DND-41 (cell line): ENCODE data around the gene CADPS.

Experiments
- ATAC-seq: fragments of 200-7000 bp; cut with Tn5 transposase; 3 replicates; pipeline ENCODE4 v1.9.1; 2021; ENCODE audit warnings: low read depth; ENCODE audit not compliant: insufficient read depth
- DNase-seq: peaks from one replicate; pipeline ENCODE4 v3.0.0-alpha.2; 2020
- H2AFZ ChIP-seq: 2 replicates; pipeline ENCODE4 v1.6.0; 2012; ENCODE audit warnings: low read depth, low read length
- H3K27ac ChIP-seq: 2 replicates; pipeline ENCODE4 v1.5.1; 2012; ENCODE audit warnings: low read length, inconsistent platforms
- H3K27me3 ChIP-seq: fragments of 200-600 bp; sonication (generic); 2 replicates; pipeline ENCODE4 v1.6.0; 2012; ENCODE audit warnings: low read length, mild to moderate bottlenecking, inconsistent platforms; ENCODE audit not compliant: insufficient read depth, poor library complexity
- H3K36me3 ChIP-seq: 2 replicates; pipeline ENCODE4 v1.5.1; 2012; ENCODE audit warnings: low read length, inconsistent platforms; ENCODE audit not compliant: insufficient read depth
- H3K4me1 ChIP-seq: 2 replicates; pipeline ENCODE4 v1.5.1; 2012; ENCODE audit warnings: mild to moderate bottlenecking, low read length; ENCODE audit not compliant: insufficient read depth
- H3K4me2 ChIP-seq: 2 replicates; pipeline ENCODE4 v1.6.0; 2012; ENCODE audit warnings: mild to moderate bottlenecking, moderate library complexity, low read length, inconsistent platforms; ENCODE audit not compliant: insufficient read depth
- H3K4me3 ChIP-seq, 2 experiments: fragments of 200-600 bp in 1 of 2; shearing (Covaris generic) in 1 of 2; 2 replicates each; pipeline ENCODE4 v1.5.1; 2012 to 2016; ENCODE audit warnings: inconsistent platforms in 2 of 2, low read length in 2 of 2, mild to moderate bottlenecking in 2 of 2, low read depth in 1 of 2, moderate library complexity in 1 of 2
- H3K79me2 ChIP-seq: 2 replicates; pipeline ENCODE4 v1.6.0; 2012; ENCODE audit warnings: low read length, inconsistent platforms; ENCODE audit not compliant: insufficient read depth
- H3K9ac ChIP-seq: 2 replicates; pipeline ENCODE4 v1.6.0; 2012; ENCODE audit warnings: low read depth, mild to moderate bottlenecking, inconsistent platforms, low read length, moderate library complexity
- H3K9me3 ChIP-seq: 2 replicates; pipeline ENCODE4 v1.5.1; 2012; ENCODE audit warnings: low read length, moderate library complexity, mild to moderate bottlenecking, inconsistent platforms; ENCODE audit not compliant: insufficient read depth, severe bottlenecking
- H4K20me1 ChIP-seq: 2 replicates; pipeline ENCODE4 v1.6.0; 2012; ENCODE audit warnings: low read length; ENCODE audit not compliant: insufficient read depth
- EZH2 ChIP-seq: IDR thresholded peaks from 3 replicates; pipeline ENCODE4 v1.6.1; 2012; ENCODE audit warnings: borderline replicate concordance, low read depth, mild to moderate bottlenecking, moderate library complexity, low read length, inconsistent platforms; ENCODE audit not compliant: severe bottlenecking
- TF ChIP-seq, protein P1 (sequence below): IDR thresholded peaks from 2 replicates; pipeline ENCODE4 v1.5.1; 2012; ENCODE audit warnings: borderline replicate concordance, low read length, moderate library complexity, mild to moderate bottlenecking; ENCODE audit not compliant: poor library complexity, severe bottlenecking; ENCODE audit errors: extremely low read depth

CADPS gene

DNA sequence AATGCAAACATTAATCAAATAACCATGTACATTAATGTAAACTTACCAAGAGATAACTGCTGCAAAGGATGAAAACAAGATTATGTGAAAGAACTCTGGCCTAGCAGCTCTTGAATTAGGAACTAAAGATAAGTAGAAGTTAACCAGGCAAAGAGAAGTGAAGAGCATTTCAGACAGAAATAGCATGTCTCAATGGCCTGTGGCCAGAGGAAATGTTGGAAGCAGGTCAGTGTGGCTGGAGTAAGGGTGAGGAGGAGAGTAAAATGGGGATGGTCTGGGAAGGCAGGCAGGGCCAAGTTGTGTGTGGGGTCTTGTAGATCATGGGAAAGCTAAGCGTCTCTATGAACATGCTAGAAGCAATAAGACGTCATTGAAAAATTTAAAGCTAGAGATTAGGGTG is 192.4 kb downstream of the CADPS start:
- DNase-seq (no peak), ATAC-seq (no peak)
- H2AFZ ChIP-seq: no peak overlapping the region
- no peak overlapping the region for H3K9ac ChIP-seq
- no peaks in the 10 kb centered on the region for H3K9me3 ChIP-seq
- no peaks in the 10 kb centered on the region for H3K79me2 ChIP-seq
- H3K27ac ChIP-seq: no peak overlapping the region
- no peaks in the 10 kb centered on the region for H3K36me3 ChIP-seq
- no peaks in the 10 kb centered on the region for H3K4me1 ChIP-seq
- no peaks in the 10 kb centered on the region for H3K27me3 ChIP-seq
- H3K4me2 ChIP-seq: no peak overlapping the region
- no peak overlapping the region for H3K4me3 ChIP-seq
- H4K20me1 ChIP-seq: no peaks in the 10 kb centered on the region
- TF ChIP-seq, protein P1, sequence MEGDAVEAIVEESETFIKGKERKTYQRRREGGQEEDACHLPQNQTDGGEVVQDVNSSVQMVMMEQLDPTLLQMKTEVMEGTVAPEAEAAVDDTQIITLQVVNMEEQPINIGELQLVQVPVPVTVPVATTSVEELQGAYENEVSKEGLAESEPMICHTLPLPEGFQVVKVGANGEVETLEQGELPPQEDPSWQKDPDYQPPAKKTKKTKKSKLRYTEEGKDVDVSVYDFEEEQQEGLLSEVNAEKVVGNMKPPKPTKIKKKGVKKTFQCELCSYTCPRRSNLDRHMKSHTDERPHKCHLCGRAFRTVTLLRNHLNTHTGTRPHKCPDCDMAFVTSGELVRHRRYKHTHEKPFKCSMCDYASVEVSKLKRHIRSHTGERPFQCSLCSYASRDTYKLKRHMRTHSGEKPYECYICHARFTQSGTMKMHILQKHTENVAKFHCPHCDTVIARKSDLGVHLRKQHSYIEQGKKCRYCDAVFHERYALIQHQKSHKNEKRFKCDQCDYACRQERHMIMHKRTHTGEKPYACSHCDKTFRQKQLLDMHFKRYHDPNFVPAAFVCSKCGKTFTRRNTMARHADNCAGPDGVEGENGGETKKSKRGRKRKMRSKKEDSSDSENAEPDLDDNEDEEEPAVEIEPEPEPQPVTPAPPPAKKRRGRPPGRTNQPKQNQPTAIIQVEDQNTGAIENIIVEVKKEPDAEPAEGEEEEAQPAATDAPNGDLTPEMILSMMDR: no peak
- no peak for TF ChIP-seq EZH2

DNA sequence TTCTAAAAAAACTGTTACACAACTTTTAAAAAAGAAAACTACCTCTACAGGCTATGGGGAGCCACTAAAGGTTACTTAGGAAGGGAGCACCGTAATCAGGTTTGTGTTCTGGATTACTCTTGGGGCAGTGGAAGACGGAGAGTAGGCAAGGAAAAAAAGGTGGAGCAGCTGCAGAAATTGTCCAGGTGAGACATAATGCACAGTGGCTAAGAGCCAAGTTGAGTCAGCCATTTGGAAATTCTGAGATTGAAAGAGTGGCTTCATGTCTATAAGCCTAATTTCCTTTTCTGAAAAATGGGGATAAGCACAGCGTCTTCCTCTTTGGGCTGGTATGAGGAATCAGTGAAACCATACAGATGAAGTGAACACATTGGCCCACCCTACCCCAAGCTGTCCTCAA is 195.2 kb downstream of the CADPS start:
- H4K20me1 ChIP-seq: no peaks in the 10 kb centered on the region
- DNase-seq: no peak
- peaks cover 3% of the 10 kb centered on the region for H3K27me3 ChIP-seq
- no peak overlapping the region for H3K4me3 ChIP-seq
- no peak for ATAC-seq
- H2AFZ ChIP-seq: no peak overlapping the region
- TF ChIP-seq EZH2: no peak
- TF ChIP-seq, protein P1: no peak
- H3K9ac ChIP-seq: no peak overlapping the region
- no peak overlapping the region for H3K4me2 ChIP-seq
- H3K4me1 ChIP-seq: no peaks in the 10 kb centered on the region
- no peaks in the 10 kb centered on the region for H3K36me3 ChIP-seq
- H3K9me3 ChIP-seq: no peaks in the 10 kb centered on the region
- H3K79me2 ChIP-seq: no peaks in the 10 kb centered on the region
- no peak overlapping the region for H3K27ac ChIP-seq

DNA sequence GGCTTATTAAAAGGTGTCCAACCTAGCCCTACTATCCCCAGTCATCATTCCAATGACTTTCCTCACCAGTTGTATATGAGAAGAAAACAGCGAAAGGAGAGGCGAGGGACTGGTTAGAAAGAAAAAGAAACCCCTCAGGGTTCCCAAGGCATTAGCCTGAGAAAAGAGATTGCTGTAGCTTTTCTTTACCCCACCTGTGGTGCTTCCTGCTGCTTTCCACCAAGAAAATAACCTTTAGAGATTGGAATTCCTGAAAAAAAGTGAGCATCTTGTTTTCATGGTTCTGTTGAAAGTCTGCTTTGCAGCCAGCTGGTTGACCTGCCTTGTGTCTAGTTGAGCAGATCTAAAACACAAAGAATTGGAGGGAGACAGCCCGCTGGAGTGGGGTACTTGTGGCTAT is 196.4 kb downstream of the CADPS start:
- Histone ChIP-seq H4K20me1 (no peaks in the 10 kb centered on the region), H3K9ac (no peak overlapping the region), H3K9me3 (no peaks in the 10 kb centered on the region), H3K79me2 (no peaks in the 10 kb centered on the region), H3K36me3 (no peaks in the 10 kb centered on the region), H2AFZ (no peak overlapping the region), H3K4me2 (no peak overlapping the region), H3K27me3 (peaks cover 3% of the 10 kb centered on the region), H3K27ac (no peak overlapping the region), H3K4me3 (no peak overlapping the region), H3K4me1 (no peaks in the 10 kb centered on the region)
- TF ChIP-seq, protein P1: no peak
- no peak for TF ChIP-seq EZH2
- DNase-seq (no peak), ATAC-seq (no peak)

DNA sequence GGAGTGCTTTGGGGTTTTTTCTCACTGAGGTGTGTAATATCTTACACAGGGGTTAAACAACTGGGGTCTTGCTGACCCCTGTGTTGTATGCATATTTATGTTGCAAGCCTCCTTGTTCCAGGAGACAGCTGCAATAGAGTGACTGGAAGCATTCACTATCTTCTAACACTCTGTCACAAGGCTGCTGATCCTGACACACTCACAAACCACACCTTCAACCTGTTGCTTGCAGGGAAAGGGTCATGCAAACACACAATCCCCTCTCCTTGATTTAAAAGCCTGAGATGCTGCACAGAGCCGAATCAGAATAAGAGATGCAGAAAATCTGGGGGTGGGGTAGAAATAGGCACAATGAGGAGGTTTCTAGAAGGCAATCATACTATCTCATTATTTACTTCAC is 197.3 kb downstream of the CADPS start:
- H3K79me2 ChIP-seq: no peaks in the 10 kb centered on the region
- H2AFZ ChIP-seq: no peak overlapping the region
- DNase-seq (no peak), ATAC-seq (no peak)
- no peaks in the 10 kb centered on the region for H4K20me1 ChIP-seq
- H3K27me3 ChIP-seq: peaks cover 3% of the 10 kb centered on the region
- no peak overlapping the region for H3K9ac ChIP-seq
- no peak overlapping the region for H3K4me3 ChIP-seq
- H3K9me3 ChIP-seq: no peaks in the 10 kb centered on the region
- no peak overlapping the region for H3K27ac ChIP-seq
- no peaks in the 10 kb centered on the region for H3K36me3 ChIP-seq
- H3K4me2 ChIP-seq: no peak overlapping the region
- TF ChIP-seq EZH2: no peak
- TF ChIP-seq, protein P1: no peak
- no peaks in the 10 kb centered on the region for H3K4me1 ChIP-seq
